C4-2B (cell line): ENCODE results near the gene CRTC3.
"Not testable (repeated sequence)": the region's sequence is repeated elsewhere in the genome, so short reads cannot be mapped to it uniquely, and the experiment has no call there.

Source experiments
- H3K27ac ChIP-seq: fragments of 450-650 bp; 2 replicates; pipeline ENCODE4 v1.5.1; 2017
- ZFX ChIP-seq: fragments of 450-650 bp; IDR thresholded peaks from 2 replicates; pipeline ENCODE4 v1.6.1; 2017
- TF ChIP-seq, protein P1 (sequence below): fragments of 450-650 bp; conservative IDR thresholded peaks from 2 replicates; pipeline ENCODE4 v1.5.1; 2017; ENCODE audit warnings: mild to moderate bottlenecking

Gene CRTC3

DNA sequence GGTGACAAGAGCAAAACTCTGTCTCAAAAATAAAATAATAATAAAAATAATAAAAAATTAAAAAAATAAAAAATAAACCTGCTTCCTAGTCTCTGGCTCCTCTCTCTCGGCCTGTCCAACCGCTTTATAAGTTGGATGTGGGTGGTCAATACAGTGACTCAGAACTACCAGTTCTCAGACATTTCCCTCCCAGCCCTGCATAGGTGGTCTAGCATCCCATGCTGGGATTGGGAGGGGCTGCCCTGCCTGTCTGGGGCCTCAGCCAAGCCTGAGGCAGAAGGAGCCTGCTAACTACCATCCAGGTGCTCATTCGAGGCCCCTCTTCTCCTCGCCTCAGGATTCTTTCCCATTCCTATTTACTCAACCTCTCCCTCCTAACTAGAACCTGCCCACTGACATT, 154.2 kb downstream of the CRTC3 start:
- H3K27ac ChIP-seq: no peak overlapping the region
- TF ChIP-seq ZFX: no peak
- TF ChIP-seq, protein P1, sequence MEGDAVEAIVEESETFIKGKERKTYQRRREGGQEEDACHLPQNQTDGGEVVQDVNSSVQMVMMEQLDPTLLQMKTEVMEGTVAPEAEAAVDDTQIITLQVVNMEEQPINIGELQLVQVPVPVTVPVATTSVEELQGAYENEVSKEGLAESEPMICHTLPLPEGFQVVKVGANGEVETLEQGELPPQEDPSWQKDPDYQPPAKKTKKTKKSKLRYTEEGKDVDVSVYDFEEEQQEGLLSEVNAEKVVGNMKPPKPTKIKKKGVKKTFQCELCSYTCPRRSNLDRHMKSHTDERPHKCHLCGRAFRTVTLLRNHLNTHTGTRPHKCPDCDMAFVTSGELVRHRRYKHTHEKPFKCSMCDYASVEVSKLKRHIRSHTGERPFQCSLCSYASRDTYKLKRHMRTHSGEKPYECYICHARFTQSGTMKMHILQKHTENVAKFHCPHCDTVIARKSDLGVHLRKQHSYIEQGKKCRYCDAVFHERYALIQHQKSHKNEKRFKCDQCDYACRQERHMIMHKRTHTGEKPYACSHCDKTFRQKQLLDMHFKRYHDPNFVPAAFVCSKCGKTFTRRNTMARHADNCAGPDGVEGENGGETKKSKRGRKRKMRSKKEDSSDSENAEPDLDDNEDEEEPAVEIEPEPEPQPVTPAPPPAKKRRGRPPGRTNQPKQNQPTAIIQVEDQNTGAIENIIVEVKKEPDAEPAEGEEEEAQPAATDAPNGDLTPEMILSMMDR: no peak

DNA sequence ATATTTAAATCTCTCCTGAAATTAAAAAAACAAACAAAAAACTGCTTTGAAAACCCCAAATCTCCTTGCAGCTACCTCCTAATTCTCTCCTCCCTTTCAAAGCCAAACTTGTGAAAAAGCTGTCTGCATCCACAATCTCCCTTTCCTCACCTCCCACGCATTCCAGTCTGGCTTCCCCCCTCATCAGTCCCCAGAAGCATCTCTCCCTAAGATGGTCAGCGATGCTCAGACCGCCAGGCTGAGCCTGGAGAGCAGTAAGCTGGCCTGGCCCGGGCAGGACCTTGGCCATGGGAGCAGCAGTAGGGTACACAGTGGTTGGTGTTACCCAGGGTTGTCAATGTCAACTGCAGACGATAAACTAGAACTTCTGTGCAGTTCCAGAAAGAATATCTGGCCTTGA, 154.6 kb downstream of the CRTC3 start:
- TF ChIP-seq, protein P1: no peak
- no peak overlapping the region for H3K27ac ChIP-seq

GRCh38 chr15:90685591-90686434, 156.1 kb downstream of the CRTC3 start:
- TF ChIP-seq, protein P1: no peak
- TF ChIP-seq ZFX: no peak
- no peak overlapping the region for H3K27ac ChIP-seq

GRCh38 chr15:90686435-90687218, 156.9 kb downstream of the CRTC3 start:
- no peak for TF ChIP-seq ZFX
- TF ChIP-seq, protein P1: no peak
- H3K27ac ChIP-seq: no peak overlapping the region

- H3K27ac ChIP-seq: not testable (repeated sequence)
Observed at GRCh38 chr15:90689326-90689961, 159.7 kb downstream of the CRTC3 start.

GRCh38 chr15:90690585-90690984, 160.9 kb downstream of the CRTC3 start:
- H3K27ac ChIP-seq: no peak overlapping the region
- no peak for TF ChIP-seq ZFX
- TF ChIP-seq, protein P1: no peak

DNA sequence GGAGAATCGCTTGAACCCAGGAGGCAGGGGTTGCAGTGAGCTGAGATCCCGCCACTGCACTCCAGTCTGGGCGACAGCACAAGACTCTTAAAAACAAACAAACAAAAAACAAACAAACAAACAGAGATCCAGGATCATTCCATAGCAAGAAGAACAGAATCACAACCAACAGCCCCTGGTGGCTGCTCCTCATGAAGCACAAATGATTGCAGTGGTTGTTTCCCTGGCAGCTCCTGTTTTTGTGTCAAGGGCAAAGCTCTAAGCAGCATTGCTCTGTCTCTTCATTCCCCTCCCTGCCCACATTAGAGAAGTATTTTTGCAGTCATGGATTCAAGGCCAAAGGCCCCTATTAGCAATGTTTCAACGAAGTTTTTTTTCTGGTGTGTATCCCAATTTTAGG, 161.6 kb downstream of the CRTC3 start:
- no peak overlapping the region for H3K27ac ChIP-seq
- TF ChIP-seq ZFX: no peak
- TF ChIP-seq, protein P1: no peak; the same call in 1 of the 2 replicates
